SK-N-SH (cell line): ENCODE data around the gene DHRS4.
"Not testable (repeated sequence)": the region's sequence is repeated elsewhere in the genome, so short reads cannot be mapped to it uniquely, and the experiment has no call there.

Experiments
- EP300 ChIP-seq, 2 experiments: IDR thresholded peaks; 2 replicates each; pipeline versions ENCODE4 v1.4.0 to v1.6.1; 2012; ENCODE audit warnings: borderline replicate concordance in 1 of 2, low read depth in 1 of 2, low read length in 1 of 2
- EZH2phosphoT487 ChIP-seq: fragments of 200-600 bp; sonication (generic); IDR thresholded peaks from 2 replicates; pipeline ENCODE4 v1.6.1; 2017; ENCODE audit warnings: low read depth, mixed run types, mild to moderate bottlenecking, antibody characterized with exemption, moderate library complexity, borderline replicate concordance
- JUND ChIP-seq: IDR thresholded peaks from 2 replicates; pipeline ENCODE4 v1.4.0; 2012
- POLR2AphosphoS5 ChIP-seq: IDR thresholded peaks from 2 replicates; pipeline ENCODE4 v1.6.1; 2012; ENCODE audit warnings: low read depth, low read length
- RCOR1 ChIP-seq: fragments of 150-350 bp; IDR thresholded peaks from 2 replicates; pipeline ENCODE4 v1.6.1; 2017; ENCODE audit warnings: antibody characterized with exemption, low read length
- SMC3 ChIP-seq: IDR thresholded peaks from 2 replicates; pipeline ENCODE4 v1.6.1; 2012; ENCODE audit warnings: low read depth, low read length, improper control_type of control experiment
- TCF12 ChIP-seq: IDR thresholded peaks from 2 replicates; pipeline ENCODE4 v1.4.0; 2012
- TEAD4 ChIP-seq: IDR thresholded peaks from 2 replicates; pipeline ENCODE4 v1.4.0; 2012; ENCODE audit warnings: mild to moderate bottlenecking, borderline replicate concordance; ENCODE audit not compliant: insufficient read depth
- YY1 ChIP-seq: IDR thresholded peaks from 2 replicates; pipeline ENCODE4 v1.4.0; 2012; ENCODE audit warnings: low read depth, mild to moderate bottlenecking
- TF ChIP-seq, protein P1 (sequence below): fragments of 200-600 bp; sonication (generic); IDR thresholded peaks from 2 replicates; pipeline ENCODE4 v1.6.1; 2017; ENCODE audit warnings: antibody characterized with exemption, mild to moderate bottlenecking, moderate library complexity
- TF ChIP-seq, protein P2 (sequence below): IDR thresholded peaks from 2 replicates; pipeline ENCODE4 v1.6.1; 2012; ENCODE audit warnings: mild to moderate bottlenecking, low read depth, low read length, moderate library complexity

DNA sequence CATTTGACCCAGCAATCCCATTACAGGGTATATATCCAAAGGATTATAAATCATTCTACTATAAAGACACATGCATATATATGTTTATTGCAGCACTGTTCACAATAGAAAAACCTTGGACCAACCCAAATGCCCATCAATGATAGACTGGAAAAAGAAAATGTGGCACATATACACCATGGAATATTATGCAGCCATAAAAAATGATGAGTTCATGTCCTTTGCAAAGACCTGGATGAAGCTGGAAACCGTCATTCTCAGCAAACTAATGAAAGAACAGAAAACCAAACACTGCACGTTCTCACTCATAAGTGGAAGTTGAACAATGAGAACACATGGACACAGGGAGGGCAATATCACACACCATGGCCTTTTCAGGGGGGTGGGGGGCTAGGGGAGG is 4.5 kb upstream of the DHRS4 start:
- TF ChIP-seq YY1; JUND; SMC3; POLR2AphosphoS5; TCF12; EP300 (IDR thresholded peaks at IDR 0.05; ENCODE audit: borderline replicate concordance in 1 of 2, low read depth in 1 of 2, low read length in 1 of 2); EZH2phosphoT487; RCOR1; TEAD4: not testable (repeated sequence)
- TF ChIP-seq, protein P1, sequence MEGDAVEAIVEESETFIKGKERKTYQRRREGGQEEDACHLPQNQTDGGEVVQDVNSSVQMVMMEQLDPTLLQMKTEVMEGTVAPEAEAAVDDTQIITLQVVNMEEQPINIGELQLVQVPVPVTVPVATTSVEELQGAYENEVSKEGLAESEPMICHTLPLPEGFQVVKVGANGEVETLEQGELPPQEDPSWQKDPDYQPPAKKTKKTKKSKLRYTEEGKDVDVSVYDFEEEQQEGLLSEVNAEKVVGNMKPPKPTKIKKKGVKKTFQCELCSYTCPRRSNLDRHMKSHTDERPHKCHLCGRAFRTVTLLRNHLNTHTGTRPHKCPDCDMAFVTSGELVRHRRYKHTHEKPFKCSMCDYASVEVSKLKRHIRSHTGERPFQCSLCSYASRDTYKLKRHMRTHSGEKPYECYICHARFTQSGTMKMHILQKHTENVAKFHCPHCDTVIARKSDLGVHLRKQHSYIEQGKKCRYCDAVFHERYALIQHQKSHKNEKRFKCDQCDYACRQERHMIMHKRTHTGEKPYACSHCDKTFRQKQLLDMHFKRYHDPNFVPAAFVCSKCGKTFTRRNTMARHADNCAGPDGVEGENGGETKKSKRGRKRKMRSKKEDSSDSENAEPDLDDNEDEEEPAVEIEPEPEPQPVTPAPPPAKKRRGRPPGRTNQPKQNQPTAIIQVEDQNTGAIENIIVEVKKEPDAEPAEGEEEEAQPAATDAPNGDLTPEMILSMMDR = not testable (repeated sequence)
- TF ChIP-seq, protein P2, sequence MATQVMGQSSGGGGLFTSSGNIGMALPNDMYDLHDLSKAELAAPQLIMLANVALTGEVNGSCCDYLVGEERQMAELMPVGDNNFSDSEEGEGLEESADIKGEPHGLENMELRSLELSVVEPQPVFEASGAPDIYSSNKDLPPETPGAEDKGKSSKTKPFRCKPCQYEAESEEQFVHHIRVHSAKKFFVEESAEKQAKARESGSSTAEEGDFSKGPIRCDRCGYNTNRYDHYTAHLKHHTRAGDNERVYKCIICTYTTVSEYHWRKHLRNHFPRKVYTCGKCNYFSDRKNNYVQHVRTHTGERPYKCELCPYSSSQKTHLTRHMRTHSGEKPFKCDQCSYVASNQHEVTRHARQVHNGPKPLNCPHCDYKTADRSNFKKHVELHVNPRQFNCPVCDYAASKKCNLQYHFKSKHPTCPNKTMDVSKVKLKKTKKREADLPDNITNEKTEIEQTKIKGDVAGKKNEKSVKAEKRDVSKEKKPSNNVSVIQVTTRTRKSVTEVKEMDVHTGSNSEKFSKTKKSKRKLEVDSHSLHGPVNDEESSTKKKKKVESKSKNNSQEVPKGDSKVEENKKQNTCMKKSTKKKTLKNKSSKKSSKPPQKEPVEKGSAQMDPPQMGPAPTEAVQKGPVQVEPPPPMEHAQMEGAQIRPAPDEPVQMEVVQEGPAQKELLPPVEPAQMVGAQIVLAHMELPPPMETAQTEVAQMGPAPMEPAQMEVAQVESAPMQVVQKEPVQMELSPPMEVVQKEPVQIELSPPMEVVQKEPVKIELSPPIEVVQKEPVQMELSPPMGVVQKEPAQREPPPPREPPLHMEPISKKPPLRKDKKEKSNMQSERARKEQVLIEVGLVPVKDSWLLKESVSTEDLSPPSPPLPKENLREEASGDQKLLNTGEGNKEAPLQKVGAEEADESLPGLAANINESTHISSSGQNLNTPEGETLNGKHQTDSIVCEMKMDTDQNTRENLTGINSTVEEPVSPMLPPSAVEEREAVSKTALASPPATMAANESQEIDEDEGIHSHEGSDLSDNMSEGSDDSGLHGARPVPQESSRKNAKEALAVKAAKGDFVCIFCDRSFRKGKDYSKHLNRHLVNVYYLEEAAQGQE = not testable (repeated sequence)
